Osteoblast (primary cell): ENCODE data around the gene CBX2. TPM values are rescaled to one million over a fixed set of nuclear protein-coding genes. Genes with fewer than 3 reads are reported as not detected.

Experiments used
- DNase-seq: peaks from one replicate; pipeline ENCODE4 v3.0.0; 2011; ENCODE audit warnings: low spot score, mixed read lengths; ENCODE audit not compliant: insufficient read length; ENCODE audit errors: missing footprints
- H2AFZ ChIP-seq: 2 replicates; pipeline ENCODE4 v1.6.0; 2011; ENCODE audit warnings: mild to moderate bottlenecking, low read length
- H3K27ac ChIP-seq: 2 replicates; pipeline ENCODE4 v1.5.1; 2011; ENCODE audit warnings: mild to moderate bottlenecking, low read depth, low read length, moderate library complexity
- H3K27me3 ChIP-seq: 2 replicates; pipeline ENCODE4 v1.6.0; 2012; ENCODE audit warnings: mild to moderate bottlenecking, control low read depth, inconsistent platforms, low read length, moderate library complexity; ENCODE audit not compliant: insufficient read depth
- H3K36me3 ChIP-seq: 2 replicates; pipeline ENCODE4 v1.5.1; 2011; ENCODE audit warnings: mild to moderate bottlenecking, low read length, control low read depth, moderate library complexity; ENCODE audit not compliant: insufficient read depth
- H3K4me1 ChIP-seq: 2 replicates; pipeline ENCODE4 v1.5.1; 2011; ENCODE audit warnings: mild to moderate bottlenecking, low read length, control low read depth, moderate library complexity; ENCODE audit not compliant: insufficient read depth
- H3K4me2 ChIP-seq: 2 replicates; pipeline ENCODE4 v1.6.0; 2011; ENCODE audit warnings: mild to moderate bottlenecking, low read length; ENCODE audit not compliant: insufficient read depth
- H3K4me3 ChIP-seq: fragments of 200-600 bp; sonication (generic); 3 replicates; pipeline ENCODE4 v1.5.1; 2012; ENCODE audit warnings: mild to moderate bottlenecking, low read length, inconsistent platforms; ENCODE audit not compliant: insufficient read depth
- H3K79me2 ChIP-seq: 2 replicates; pipeline ENCODE4 v1.6.0; 2012; ENCODE audit warnings: mild to moderate bottlenecking, low read length, control low read depth, inconsistent platforms; ENCODE audit not compliant: insufficient read depth
- H3K9me3 ChIP-seq: 2 replicates; pipeline ENCODE4 v1.5.1; 2011; ENCODE audit warnings: low read depth, low read length, control low read depth
- H4K20me1 ChIP-seq: 2 replicates; pipeline ENCODE4 v1.6.0; 2012; ENCODE audit warnings: mild to moderate bottlenecking, low read length, control low read depth; ENCODE audit not compliant: insufficient read depth
- total RNA-seq: library from RNA; depleted of rRNA; stranded (reverse); fragments of >200 nt; gene quantifications from 2 replicates; pipeline ENCODE4 v1.2.3, GENCODE V29; 2012
- TF ChIP-seq, protein P1 (sequence below): IDR thresholded peaks from 2 replicates; pipeline ENCODE4 v1.5.1; 2011; ENCODE audit warnings: mild to moderate bottlenecking, low read depth, low read length, moderate library complexity; ENCODE audit errors: extremely low read depth

CBX2 gene
- total RNA-seq, 1 donor, result 1.1 TPM

DNA sequence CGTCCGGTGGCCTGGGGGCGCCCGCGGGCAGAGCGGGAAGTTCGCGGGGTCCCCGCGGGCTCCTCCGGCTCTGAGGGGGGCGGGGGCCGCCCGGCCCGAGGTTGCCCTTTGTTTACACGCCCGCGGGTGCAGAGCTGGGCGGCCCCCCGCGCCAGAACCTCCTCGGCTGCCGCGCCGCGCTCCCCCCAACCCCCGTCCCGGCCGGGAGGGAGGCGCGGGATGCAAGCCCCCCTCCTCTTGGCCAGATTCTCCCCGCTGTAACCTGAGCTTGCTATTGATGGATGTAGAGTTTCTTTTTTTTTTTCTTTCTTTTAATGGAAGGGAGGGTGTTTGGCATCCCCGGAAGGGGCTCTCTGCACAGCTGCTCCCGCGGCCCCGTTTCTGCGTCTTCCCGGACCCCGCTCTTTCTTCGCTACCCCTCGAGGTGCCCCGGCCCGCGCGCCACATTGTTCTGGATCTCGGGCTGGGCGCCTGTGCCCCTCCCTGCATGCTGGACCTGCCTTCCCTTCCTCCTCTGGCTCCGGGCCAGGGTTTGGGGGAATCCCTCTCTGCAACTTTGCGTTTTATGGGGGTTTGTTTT is 646 bp downstream of the CBX2 start:
- H3K4me2 ChIP-seq, result peak overlapping the region; percentile 75
- peaks cover 49% of the 10 kb centered on the region for H3K27me3 ChIP-seq
- H3K4me1 ChIP-seq, result peaks cover 4% of the 10 kb centered on the region
- no peaks in the 10 kb centered on the region for H4K20me1 ChIP-seq
- peak overlapping the region; percentile 69 for H3K4me3 ChIP-seq
- no peak overlapping the region for H2AFZ ChIP-seq
- TF ChIP-seq, protein P1, sequence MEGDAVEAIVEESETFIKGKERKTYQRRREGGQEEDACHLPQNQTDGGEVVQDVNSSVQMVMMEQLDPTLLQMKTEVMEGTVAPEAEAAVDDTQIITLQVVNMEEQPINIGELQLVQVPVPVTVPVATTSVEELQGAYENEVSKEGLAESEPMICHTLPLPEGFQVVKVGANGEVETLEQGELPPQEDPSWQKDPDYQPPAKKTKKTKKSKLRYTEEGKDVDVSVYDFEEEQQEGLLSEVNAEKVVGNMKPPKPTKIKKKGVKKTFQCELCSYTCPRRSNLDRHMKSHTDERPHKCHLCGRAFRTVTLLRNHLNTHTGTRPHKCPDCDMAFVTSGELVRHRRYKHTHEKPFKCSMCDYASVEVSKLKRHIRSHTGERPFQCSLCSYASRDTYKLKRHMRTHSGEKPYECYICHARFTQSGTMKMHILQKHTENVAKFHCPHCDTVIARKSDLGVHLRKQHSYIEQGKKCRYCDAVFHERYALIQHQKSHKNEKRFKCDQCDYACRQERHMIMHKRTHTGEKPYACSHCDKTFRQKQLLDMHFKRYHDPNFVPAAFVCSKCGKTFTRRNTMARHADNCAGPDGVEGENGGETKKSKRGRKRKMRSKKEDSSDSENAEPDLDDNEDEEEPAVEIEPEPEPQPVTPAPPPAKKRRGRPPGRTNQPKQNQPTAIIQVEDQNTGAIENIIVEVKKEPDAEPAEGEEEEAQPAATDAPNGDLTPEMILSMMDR, result no peak
- H3K36me3 ChIP-seq, result no peaks in the 10 kb centered on the region
- H3K27ac ChIP-seq, result no peak overlapping the region
- DNase-seq, result peak; percentile 88
- no peaks in the 10 kb centered on the region for H3K79me2 ChIP-seq
- no peaks in the 10 kb centered on the region for H3K9me3 ChIP-seq

DNA sequence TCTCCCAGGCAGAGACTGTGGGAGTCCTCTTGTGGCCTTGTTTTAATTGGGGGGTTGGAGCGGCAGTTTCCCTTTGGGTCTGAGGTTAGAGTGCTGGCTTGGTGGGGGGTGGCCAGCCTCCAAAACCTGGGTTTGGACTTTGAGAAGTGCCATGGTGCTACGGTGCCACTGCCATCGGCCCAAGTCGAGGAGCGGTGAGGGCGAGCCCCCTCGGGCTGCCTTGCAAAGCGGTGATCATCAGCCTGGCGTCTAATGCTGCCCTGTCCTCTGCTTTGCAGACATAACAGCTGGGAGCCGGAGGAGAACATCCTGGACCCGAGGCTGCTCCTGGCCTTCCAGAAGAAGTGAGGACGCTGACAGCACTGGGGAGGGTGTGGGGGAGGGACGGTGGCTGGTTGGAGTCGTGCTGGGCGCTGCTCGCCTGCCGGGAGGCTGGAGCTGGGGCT is 1.2 kb downstream of the CBX2 start:
- peak; percentile 85 for DNase-seq
- Histone ChIP-seq H2AFZ (no peak overlapping the region), H3K27ac (no peak overlapping the region), H3K36me3 (no peaks in the 10 kb centered on the region), H3K4me1 (peaks cover 4% of the 10 kb centered on the region), H3K9me3 (no peaks in the 10 kb centered on the region), H3K4me2 (peak overlapping the region; percentile 75), H4K20me1 (no peaks in the 10 kb centered on the region), H3K27me3 (peaks cover 43% of the 10 kb centered on the region), H3K79me2 (no peaks in the 10 kb centered on the region), H3K4me3 (peak overlapping the region; percentile 69)
- TF ChIP-seq, protein P1, result no peak

DNA sequence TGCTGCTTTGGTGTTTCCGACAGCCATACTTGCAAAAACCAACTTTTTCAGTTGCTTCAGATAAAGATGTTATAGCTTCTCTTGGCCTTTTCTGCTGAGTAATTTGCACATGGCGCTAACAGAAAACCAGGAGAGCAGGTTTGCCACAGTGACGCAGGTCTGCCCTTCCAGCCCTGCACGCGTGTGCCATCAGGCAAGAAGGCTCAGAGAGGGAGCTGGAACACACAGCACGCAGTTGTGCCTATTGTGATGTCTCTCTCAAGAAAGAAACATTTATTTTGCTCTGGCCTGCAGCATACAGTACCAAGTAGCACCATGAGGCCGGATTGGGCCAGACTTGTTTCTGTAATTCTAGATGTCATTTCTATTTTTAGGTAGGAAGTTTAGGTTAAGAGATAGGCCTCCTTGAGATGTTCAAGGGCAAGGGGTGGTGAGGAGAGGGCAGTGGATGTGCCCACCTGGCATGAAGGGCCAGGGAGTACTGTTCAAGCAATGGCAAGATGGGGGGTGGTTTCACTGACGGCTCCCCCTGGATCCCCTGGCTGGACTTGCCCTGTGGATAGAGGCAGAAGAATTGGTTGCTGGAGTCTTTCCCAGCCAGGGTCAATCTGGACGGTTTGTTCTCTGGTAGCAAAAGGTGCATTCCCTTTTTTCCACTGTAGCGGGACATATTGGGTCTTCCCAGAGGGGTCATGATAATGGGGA is 1.9 kb downstream of the CBX2 start:
- Histone ChIP-seq H4K20me1 (no peaks in the 10 kb centered on the region), H3K4me3 (no peak overlapping the region), H3K4me1 (peaks cover 4% of the 10 kb centered on the region), H3K27ac (no peak overlapping the region), H3K27me3 (peaks cover 36% of the 10 kb centered on the region), H2AFZ (no peak overlapping the region), H3K79me2 (no peaks in the 10 kb centered on the region), H3K36me3 (no peaks in the 10 kb centered on the region), H3K4me2 (no peak overlapping the region), H3K9me3 (no peaks in the 10 kb centered on the region)
- DNase-seq, result peak; percentile 82
- TF ChIP-seq, protein P1, result no peak

GRCh38 chr17:79781012-79781650 is 3.2 kb downstream of the CBX2 start:
- Histone ChIP-seq H3K4me3 (no peak overlapping the region), H3K4me1 (peaks cover 4% of the 10 kb centered on the region), H2AFZ (no peak overlapping the region), H3K36me3 (no peaks in the 10 kb centered on the region), H4K20me1 (no peaks in the 10 kb centered on the region), H3K4me2 (no peak overlapping the region), H3K9me3 (no peaks in the 10 kb centered on the region), H3K27me3 (peaks cover 23% of the 10 kb centered on the region), H3K79me2 (no peaks in the 10 kb centered on the region), H3K27ac (no peak overlapping the region)
- TF ChIP-seq, protein P1, result no peak
- peak; percentile 80 for DNase-seq
